ENCODE measurements around the gene MGA.

MGA gene

GRCh38 chr15:41820791-41821423 is 160.7 kb downstream of the MGA start:
- DNase-seq (ENCODE audit: extremely low spot score, insufficient read length, low read depth) (no peak), FAIRE-seq (no peak)

DNA sequence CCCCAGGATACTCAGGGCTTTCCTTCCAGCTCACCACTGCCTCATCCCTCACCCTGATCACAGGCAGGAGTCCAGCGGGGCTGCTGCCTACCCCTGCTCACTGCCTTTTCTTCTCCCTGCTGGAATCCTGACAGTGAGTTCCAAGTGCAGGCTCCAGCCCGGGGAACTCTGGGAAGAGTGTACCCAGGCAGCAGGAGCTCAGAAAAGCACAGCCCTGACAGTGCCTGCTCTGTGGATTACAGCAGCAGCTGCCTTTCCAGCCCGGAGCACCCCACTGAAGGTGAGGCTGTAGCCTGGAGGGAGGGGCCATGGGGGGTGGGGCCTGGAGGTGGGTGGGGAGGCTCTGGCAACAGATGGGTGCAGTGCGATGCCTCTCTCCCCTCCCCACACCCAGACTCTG is 161.6 kb downstream of the MGA start:
- no peak for FAIRE-seq
- no peak for DNase-seq (ENCODE audit: extremely low spot score, insufficient read length, low read depth)

- FAIRE-seq = no peak
- DNase-seq (ENCODE audit: extremely low spot score, insufficient read length, low read depth) = no peak
Measured at GRCh38 chr15:41822471-41822870, 162.3 kb downstream of the MGA start.

Data from GM18507 (cell line).